NCI-H524 treated with DMSO at 0.1 percent for 48 hours (cell line): ENCODE results near the gene TRMT1L.

Experiments
- DNase-seq: peaks from one replicate; lab custom pipeline; 2025; lab: John Stamatoyannopoulos, UW

TRMT1L gene

GRCh38 chr1:185129708-185130107 is 27.0 kb downstream of the TRMT1L start:
- no peak for DNase-seq

GRCh38 chr1:185112356-185112755 is 44.4 kb downstream of the TRMT1L start:
- DNase-seq = no peak

- no peak for DNase-seq
These were observed 44.9 kb downstream of the TRMT1L start for GRCh38 chr1:185111873-185112272.

- no peak for DNase-seq
These were observed 46.6 kb downstream of the TRMT1L start for GRCh38 chr1:185110145-185110544.

- no peak for DNase-seq
These were observed 48.4 kb downstream of the TRMT1L start for GRCh38 chr1:185108321-185108720.

GRCh38 chr1:185105121-185105520 is 51.6 kb downstream of the TRMT1L start:
- no peak for DNase-seq

GRCh38 chr1:185104083-185104482 is 52.7 kb downstream of the TRMT1L start:
- no peak for DNase-seq

- DNase-seq = no peak
These were observed 60.2 kb downstream of the TRMT1L start for GRCh38 chr1:185096531-185096930.

- DNase-seq = no peak
These were observed 62.0 kb downstream of the TRMT1L start for GRCh38 chr1:185094761-185095160.

GRCh38 chr1:185091480-185091879 is 65.3 kb downstream of the TRMT1L start:
- DNase-seq = no peak

GRCh38 chr1:185087746-185088145 is 69.0 kb downstream of the TRMT1L start:
- DNase-seq = no peak

- no peak for DNase-seq
These were observed 69.7 kb downstream of the TRMT1L start for GRCh38 chr1:185087101-185087500.

- DNase-seq = no peak
These were observed 72.9 kb downstream of the TRMT1L start for GRCh38 chr1:185083818-185084217.

GRCh38 chr1:185080422-185080821 is 76.3 kb downstream of the TRMT1L start:
- DNase-seq = no peak

GRCh38 chr1:185077374-185077773 is 79.4 kb downstream of the TRMT1L start:
- DNase-seq = no peak

- DNase-seq = no peak
These were observed 81.3 kb downstream of the TRMT1L start for GRCh38 chr1:185075476-185075875.

GRCh38 chr1:185074307-185074706 is 82.4 kb downstream of the TRMT1L start:
- no peak for DNase-seq

GRCh38 chr1:185073725-185074124 is 83.0 kb downstream of the TRMT1L start:
- no peak for DNase-seq

- no peak for DNase-seq
These were observed 86.7 kb downstream of the TRMT1L start for GRCh38 chr1:185070051-185070450.

GRCh38 chr1:185069202-185069772 is 87.5 kb downstream of the TRMT1L start:
- no peak for DNase-seq

GRCh38 chr1:185068341-185068740 is 88.4 kb downstream of the TRMT1L start:
- DNase-seq = no peak
